ENCODE measurements around the gene TMEM235. TPM values are rescaled to one million over a fixed set of nuclear protein-coding genes. Genes with fewer than 3 reads are reported as not detected.

The TMEM235 gene
- total and polyA plus RNA-seq, 4 donors = 0.02 TPM; not detected in 3

GRCh38 chr17:78256707-78257591, 25.5 kb downstream of the TMEM235 start:
- DNase-seq (ENCODE audit: low spot score) = no peak
- no peak overlapping the region for H3K4me3 ChIP-seq (ENCODE audit: low read depth in 1 of 3, low read length in 3 of 3)

GRCh38 chr17:78257810-78258322, 26.4 kb downstream of the TMEM235 start:
- 30% methylated on average over 16 of the region's 16 CpGs for WGBS
- H3K27ac ChIP-seq (ENCODE audit: low read depth in 1 of 2, low read length in 2 of 2) = peak overlapping the region; percentile 23 to 36
- no peak overlapping the region for H3K4me3 ChIP-seq (ENCODE audit: low read depth in 1 of 3, low read length in 3 of 3)
- H3K9ac ChIP-seq (ENCODE audit: low read depth in 1 of 2, low read length in 2 of 2) = no peak overlapping the region
- H3K4me1 ChIP-seq (ENCODE audit: control insufficient read depth in 4 of 4, insufficient read depth in 4 of 4, low read length in 3 of 4) = peaks cover 0 to 28% (median 14%) of the 10 kb centered on the region in 4 donors
- TF ChIP-seq JUND (IDR thresholded peaks at IDR 0.05) (no peak), GABPA (IDR thresholded peaks at IDR 0.05 in 1 of 2, conservative IDR thresholded peaks at IDR 0.05 in 1 of 2) (no peak), HNF4G (IDR thresholded peaks at IDR 0.05) (no peak), SP1 (IDR thresholded peaks at IDR 0.05) (peak; percentile 41), NR2F2 (IDR thresholded peaks at IDR 0.05) (peak; percentile 65), RXRA (IDR thresholded peaks at IDR 0.05) (peak; percentile 65 to 70), HNF4A (conservative IDR thresholded peaks at IDR 0.05) (peak in 1 of 2 donors; percentile 7), RAD21 (IDR thresholded peaks at IDR 0.05) (no peak), FOXA2 (IDR thresholded peaks at IDR 0.05) (no peak), EGR1 (IDR thresholded peaks at IDR 0.05; ENCODE audit: low read depth in 2 of 2) (no peak)
- no peaks in the 10 kb centered on the region for H3K27me3 ChIP-seq (ENCODE audit: control insufficient read depth in 4 of 4, insufficient read depth in 4 of 4, low read length in 3 of 4)
- no peaks in the 10 kb centered on the region for H3K36me3 ChIP-seq (ENCODE audit: control insufficient read depth in 4 of 4, insufficient read depth in 3 of 4, low read depth in 1 of 4, low read length in 3 of 4)
- H3K9me3 ChIP-seq (ENCODE audit: control insufficient read depth in 4 of 4, low read length in 3 of 4) = no peaks in the 10 kb centered on the region
- DNase-seq (ENCODE audit: low spot score) = no peak

More at GRCh38 chr17:78256707-78257591, 25.5 kb downstream of the TMEM235 start:
- H3K9me3 ChIP-seq (ENCODE audit: control insufficient read depth in 4 of 4, low read length in 3 of 4) = no peaks in the 10 kb centered on the region
- H3K9ac ChIP-seq (ENCODE audit: low read depth in 1 of 2, low read length in 2 of 2) = no peak overlapping the region
- peak overlapping the region; percentile 36 to 58 for H3K27ac ChIP-seq (ENCODE audit: low read depth in 1 of 2, low read length in 2 of 2)
- H3K36me3 ChIP-seq (ENCODE audit: control insufficient read depth in 4 of 4, insufficient read depth in 3 of 4, low read depth in 1 of 4, low read length in 3 of 4) = no peaks in the 10 kb centered on the region
- H3K4me1 ChIP-seq (ENCODE audit: control insufficient read depth in 4 of 4, insufficient read depth in 4 of 4, low read length in 3 of 4) = peaks cover 0 to 27% (median 14%) of the 10 kb centered on the region in 4 donors
- no peaks in the 10 kb centered on the region for H3K27me3 ChIP-seq (ENCODE audit: control insufficient read depth in 4 of 4, insufficient read depth in 4 of 4, low read length in 3 of 4)
- TF ChIP-seq JUND (IDR thresholded peaks at IDR 0.05) = no peak
- no peak for TF ChIP-seq HNF4G (IDR thresholded peaks at IDR 0.05)
- TF ChIP-seq TAF1 (conservative IDR thresholded peaks at IDR 0.05) = no peak
- TF ChIP-seq MAX (IDR thresholded peaks at IDR 0.05) = no peak
- TF ChIP-seq RXRA (IDR thresholded peaks at IDR 0.05) = peak; percentile 60 to 67
- TF ChIP-seq ATF3 (IDR thresholded peaks at IDR 0.05) = no peak
- TF ChIP-seq SP1 (IDR thresholded peaks at IDR 0.05) = peak; percentile 32
- TF ChIP-seq NR2F2 (IDR thresholded peaks at IDR 0.05) = peak; percentile 80
- 62% methylated on average over 18 of the region's 18 CpGs for WGBS

GRCh38 chr17:78258323-78259191, 27.1 kb downstream of the TMEM235 start:
- no peaks in the 10 kb centered on the region for H3K36me3 ChIP-seq (ENCODE audit: control insufficient read depth in 4 of 4, insufficient read depth in 3 of 4, low read depth in 1 of 4, low read length in 3 of 4)
- H3K27me3 ChIP-seq (ENCODE audit: control insufficient read depth in 4 of 4, insufficient read depth in 4 of 4, low read length in 3 of 4) = no peaks in the 10 kb centered on the region
- no peak overlapping the region for H3K4me3 ChIP-seq (ENCODE audit: low read depth in 1 of 3, low read length in 3 of 3)
- DNase-seq (ENCODE audit: low spot score) = no peak
- TF ChIP-seq HNF4A (conservative IDR thresholded peaks at IDR 0.05) = no peak
- TF ChIP-seq FOXA1 (IDR thresholded peaks at IDR 0.05) = no peak
- no peak for TF ChIP-seq REST (IDR thresholded peaks at IDR 0.05)
- TF ChIP-seq TAF1 (conservative IDR thresholded peaks at IDR 0.05) = no peak
- TF ChIP-seq SP1 (IDR thresholded peaks at IDR 0.05) = no peak
- TF ChIP-seq EGR1 (IDR thresholded peaks at IDR 0.05; ENCODE audit: low read depth in 2 of 2) = no peak
- no peak for TF ChIP-seq FOXA2 (IDR thresholded peaks at IDR 0.05)
- TF ChIP-seq ATF3 (IDR thresholded peaks at IDR 0.05) = no peak
- TF ChIP-seq ZBTB33 (IDR thresholded peaks at IDR 0.05) = no peak
- no peak for TF ChIP-seq YY1 (IDR thresholded peaks at IDR 0.05)
- no peaks in the 10 kb centered on the region for H3K9me3 ChIP-seq (ENCODE audit: control insufficient read depth in 4 of 4, low read length in 3 of 4)
- WGBS = 29% methylated on average over 23 of the region's 23 CpGs
- peak overlapping the region; percentile 23 to 57 for H3K27ac ChIP-seq (ENCODE audit: low read depth in 1 of 2, low read length in 2 of 2)
- H3K9ac ChIP-seq (ENCODE audit: low read depth in 1 of 2, low read length in 2 of 2) = no peak overlapping the region
- H3K4me1 ChIP-seq (ENCODE audit: control insufficient read depth in 4 of 4, insufficient read depth in 4 of 4, low read length in 3 of 4) = peaks cover 0 to 32% (median 14%) of the 10 kb centered on the region in 4 donors

Data from liver (tissue), 9 donors.